ENCODE results near the gene MYH11.

The MYH11 gene

GRCh38 chr16:15765880-15766279 is 90.9 kb downstream of the MYH11 start:
- peak overlapping the region; percentile 63 for H3K27ac Mint-ChIP-seq
- no peaks in the 10 kb centered on the region for H3K36me3 Mint-ChIP-seq
- peaks cover 3% of the 10 kb centered on the region for H3K9me3 Mint-ChIP-seq
- ATAC-seq (ENCODE audit: low read depth) (peak; percentile 100), DNase-seq (ENCODE audit: low spot score in 2 of 2) (peak; percentile 44 to 73)
- no peak overlapping the region for H3K4me3 Mint-ChIP-seq
- peaks cover 9% of the 10 kb centered on the region for H3K4me1 Mint-ChIP-seq
- peaks cover 7% of the 10 kb centered on the region for H3K27me3 Mint-ChIP-seq

- H3K36me3 Mint-ChIP-seq, result peaks cover 1% of the 10 kb centered on the region
- DNase-seq (ENCODE audit: low spot score in 2 of 2) (no peak), ATAC-seq (ENCODE audit: low read depth) (no peak)
- H3K4me3 Mint-ChIP-seq, result no peak overlapping the region
- H3K9me3 Mint-ChIP-seq, result peaks cover 3% of the 10 kb centered on the region
- H3K27me3 Mint-ChIP-seq, result peaks cover 11% of the 10 kb centered on the region
- no peak overlapping the region for H3K27ac Mint-ChIP-seq
- H3K4me1 Mint-ChIP-seq, result peaks cover 11% of the 10 kb centered on the region
Observed at GRCh38 chr16:15765116-15765515, 91.7 kb downstream of the MYH11 start.

GRCh38 chr16:15764112-15764511 is 92.7 kb downstream of the MYH11 start:
- no peak for ATAC-seq (ENCODE audit: low read depth)
- Mint-ChIP-seq H3K4me1 (peaks cover 12% of the 10 kb centered on the region), H3K4me3 (no peak overlapping the region), H3K27ac (no peak overlapping the region), H3K36me3 (peaks cover 3% of the 10 kb centered on the region), H3K9me3 (peaks cover 3% of the 10 kb centered on the region), H3K27me3 (peaks cover 14% of the 10 kb centered on the region)
- DNase-seq (ENCODE audit: low spot score in 2 of 2), result no peak

- peaks cover 14% of the 10 kb centered on the region for H3K27me3 Mint-ChIP-seq
Observed at GRCh38 chr16:15760129-15760528, 96.7 kb downstream of the MYH11 start.

GRCh38 chr16:15759070-15759469 is 97.8 kb downstream of the MYH11 start:
- DNase-seq (ENCODE audit: low spot score in 2 of 2) (no peak), ATAC-seq (ENCODE audit: low read depth) (no peak)
- Mint-ChIP-seq H3K4me1 (peaks cover 8% of the 10 kb centered on the region), H3K27me3 (peaks cover 11% of the 10 kb centered on the region), H3K9me3 (no peaks in the 10 kb centered on the region), H3K36me3 (peaks cover 3% of the 10 kb centered on the region), H3K4me3 (no peak overlapping the region), H3K27ac (no peak overlapping the region)

More at GRCh38 chr16:15760129-15760528, 96.7 kb downstream of the MYH11 start:
- DNase-seq (ENCODE audit: low spot score in 2 of 2), result no peak
- Mint-ChIP-seq H3K4me3 (no peak overlapping the region), H3K36me3 (peaks cover 3% of the 10 kb centered on the region), H3K4me1 (peaks cover 10% of the 10 kb centered on the region), H3K27ac (no peak overlapping the region), H3K9me3 (no peaks in the 10 kb centered on the region)
- ATAC-seq (ENCODE audit: low read depth), result no peak

- peaks cover 11% of the 10 kb centered on the region for H3K27me3 Mint-ChIP-seq
- no peaks in the 10 kb centered on the region for H3K9me3 Mint-ChIP-seq
- no peak overlapping the region for H3K4me3 Mint-ChIP-seq
- peaks cover 8% of the 10 kb centered on the region for H3K4me1 Mint-ChIP-seq
- H3K36me3 Mint-ChIP-seq, result peaks cover 3% of the 10 kb centered on the region
- ATAC-seq (ENCODE audit: low read depth), result no peak
- no peak overlapping the region for H3K27ac Mint-ChIP-seq
- DNase-seq (ENCODE audit: low spot score in 2 of 2), result no peak
Observed at GRCh38 chr16:15757630-15758251, 99.1 kb downstream of the MYH11 start.

- Mint-ChIP-seq H3K36me3 (peaks cover 3% of the 10 kb centered on the region), H3K4me3 (no peak overlapping the region), H3K27ac (no peak overlapping the region), H3K4me1 (peaks cover 8% of the 10 kb centered on the region), H3K27me3 (peaks cover 8% of the 10 kb centered on the region), H3K9me3 (no peaks in the 10 kb centered on the region)
- DNase-seq (ENCODE audit: low spot score in 2 of 2) (no peak), ATAC-seq (ENCODE audit: low read depth) (no peak)
Observed at GRCh38 chr16:15757077-15757386, 99.8 kb downstream of the MYH11 start.

GRCh38 chr16:15754821-15755534 is 101.8 kb downstream of the MYH11 start:
- peaks cover 4% of the 10 kb centered on the region for H3K27me3 Mint-ChIP-seq
- H3K9me3 Mint-ChIP-seq, result no peaks in the 10 kb centered on the region

GRCh38 chr16:15752717-15753488 is 103.9 kb downstream of the MYH11 start:
- DNase-seq (ENCODE audit: low spot score in 2 of 2), result no peak
- Mint-ChIP-seq H3K4me3 (no peak overlapping the region), H3K9me3 (no peaks in the 10 kb centered on the region), H3K4me1 (peaks cover 4% of the 10 kb centered on the region), H3K36me3 (peaks cover 8% of the 10 kb centered on the region), H3K27me3 (peaks cover 2% of the 10 kb centered on the region), H3K27ac (no peak overlapping the region)
- no peak for ATAC-seq (ENCODE audit: low read depth)

More at GRCh38 chr16:15754821-15755534, 101.8 kb downstream of the MYH11 start:
- DNase-seq (ENCODE audit: low spot score in 2 of 2) (no peak), ATAC-seq (ENCODE audit: low read depth) (no peak)
- H3K4me1 Mint-ChIP-seq, result peaks cover 5% of the 10 kb centered on the region
- H3K4me3 Mint-ChIP-seq, result no peak overlapping the region
- no peak overlapping the region for H3K27ac Mint-ChIP-seq
- H3K36me3 Mint-ChIP-seq, result peaks cover under 1% of the 10 kb centered on the region

GRCh38 chr16:15751940-15752339 is 104.9 kb downstream of the MYH11 start:
- Mint-ChIP-seq H3K4me1 (peaks cover 4% of the 10 kb centered on the region), H3K9me3 (no peaks in the 10 kb centered on the region), H3K36me3 (peaks cover 13% of the 10 kb centered on the region), H3K27ac (no peak overlapping the region), H3K4me3 (no peak overlapping the region), H3K27me3 (no peaks in the 10 kb centered on the region)
- no peak for ATAC-seq (ENCODE audit: low read depth)
- DNase-seq (ENCODE audit: low spot score in 2 of 2), result no peak

GRCh38 chr16:15749985-15750384 is 106.8 kb downstream of the MYH11 start:
- ATAC-seq (ENCODE audit: low read depth) (no peak), DNase-seq (ENCODE audit: low spot score in 2 of 2) (no peak)
- peaks cover 2% of the 10 kb centered on the region for H3K4me1 Mint-ChIP-seq
- H3K36me3 Mint-ChIP-seq, result peaks cover 18% of the 10 kb centered on the region
- no peak overlapping the region for H3K27ac Mint-ChIP-seq
- H3K4me3 Mint-ChIP-seq, result no peak overlapping the region
- no peaks in the 10 kb centered on the region for H3K27me3 Mint-ChIP-seq
- H3K9me3 Mint-ChIP-seq, result no peaks in the 10 kb centered on the region

GRCh38 chr16:15749371-15749770 is 107.5 kb downstream of the MYH11 start:
- H3K27ac Mint-ChIP-seq, result no peak overlapping the region
- H3K4me1 Mint-ChIP-seq, result peaks cover 2% of the 10 kb centered on the region
- H3K36me3 Mint-ChIP-seq, result peaks cover 18% of the 10 kb centered on the region
- H3K9me3 Mint-ChIP-seq, result no peaks in the 10 kb centered on the region
- no peak for ATAC-seq (ENCODE audit: low read depth)
- H3K27me3 Mint-ChIP-seq, result no peaks in the 10 kb centered on the region
- H3K4me3 Mint-ChIP-seq, result no peak overlapping the region
- no peak for DNase-seq (ENCODE audit: low spot score in 2 of 2)

- no peak overlapping the region for H3K4me3 Mint-ChIP-seq
- peaks cover 2% of the 10 kb centered on the region for H3K4me1 Mint-ChIP-seq
- no peak for ATAC-seq (ENCODE audit: low read depth)
- H3K36me3 Mint-ChIP-seq, result peaks cover 19% of the 10 kb centered on the region
- no peak overlapping the region for H3K27ac Mint-ChIP-seq
- no peak for DNase-seq (ENCODE audit: low spot score in 2 of 2)
- no peaks in the 10 kb centered on the region for H3K9me3 Mint-ChIP-seq
- H3K27me3 Mint-ChIP-seq, result no peaks in the 10 kb centered on the region
Observed at GRCh38 chr16:15748654-15749053, 108.2 kb downstream of the MYH11 start.

- ATAC-seq (ENCODE audit: low read depth) (no peak), DNase-seq (ENCODE audit: low spot score in 2 of 2) (no peak)
- H3K27ac Mint-ChIP-seq, result no peak overlapping the region
- peaks cover 23% of the 10 kb centered on the region for H3K36me3 Mint-ChIP-seq
- no peak overlapping the region for H3K4me3 Mint-ChIP-seq
- H3K27me3 Mint-ChIP-seq, result no peaks in the 10 kb centered on the region
- H3K4me1 Mint-ChIP-seq, result peaks cover 2% of the 10 kb centered on the region
- H3K9me3 Mint-ChIP-seq, result no peaks in the 10 kb centered on the region
Observed at GRCh38 chr16:15747937-15748336, 108.9 kb downstream of the MYH11 start.
